ENCODE results near the gene COMMD10. TPM values are rescaled to one million over a fixed set of nuclear protein-coding genes. Genes with fewer than 3 reads are reported as not detected.

Gene COMMD10
- total RNA-seq, 1 donor: 38.9 TPM

GRCh38 chr5:116242343-116242742, 157.5 kb downstream of the COMMD10 start:
- no peak for TF ChIP-seq CTCF (IDR thresholded peaks at IDR 0.05; ENCODE audit: insufficient read depth, low read depth, low read length)
- DNase-seq (ENCODE audit: low read depth): peak; percentile 62
- H3K4me3 ChIP-seq (ENCODE audit: low read depth, low read length): no peak overlapping the region

GRCh38 chr5:116248432-116248831, 163.6 kb downstream of the COMMD10 start:
- peak; percentile 34 for DNase-seq (ENCODE audit: low read depth)
- H3K4me3 ChIP-seq (ENCODE audit: low read depth, low read length): no peak overlapping the region
- TF ChIP-seq CTCF (IDR thresholded peaks at IDR 0.05; ENCODE audit: insufficient read depth, low read depth, low read length): no peak

GRCh38 chr5:116249648-116250047, 164.8 kb downstream of the COMMD10 start:
- no peak for DNase-seq (ENCODE audit: low read depth)

GRCh38 chr5:116256717-116257116, 171.9 kb downstream of the COMMD10 start:
- no peak overlapping the region for H3K4me3 ChIP-seq (ENCODE audit: low read depth, low read length)
- DNase-seq (ENCODE audit: low read depth): no peak
- no peak for TF ChIP-seq CTCF (IDR thresholded peaks at IDR 0.05; ENCODE audit: insufficient read depth, low read depth, low read length)

More at GRCh38 chr5:116249648-116250047, 164.8 kb downstream of the COMMD10 start:
- TF ChIP-seq CTCF (IDR thresholded peaks at IDR 0.05; ENCODE audit: insufficient read depth, low read depth, low read length): no peak
- H3K4me3 ChIP-seq (ENCODE audit: low read depth, low read length): no peak overlapping the region

- no peak for DNase-seq (ENCODE audit: low read depth)
- TF ChIP-seq CTCF (IDR thresholded peaks at IDR 0.05; ENCODE audit: insufficient read depth, low read depth, low read length): no peak
- H3K4me3 ChIP-seq (ENCODE audit: low read depth, low read length): no peak overlapping the region
These were observed 180.6 kb downstream of the COMMD10 start for GRCh38 chr5:116265471-116265870.

GRCh38 chr5:116271446-116272025, 186.7 kb downstream of the COMMD10 start:
- peak; percentile 24 for DNase-seq (ENCODE audit: low read depth)
- TF ChIP-seq CTCF (IDR thresholded peaks at IDR 0.05; ENCODE audit: insufficient read depth, low read depth, low read length): no peak
- no peak overlapping the region for H3K4me3 ChIP-seq (ENCODE audit: low read depth, low read length)

All from fibroblast of villous mesenchyme (primary cell).